Type B pancreatic cell (in vitro differentiated cells): ENCODE data around the gene OR4S1. TPM values are rescaled to one million over a fixed set of nuclear protein-coding genes. Genes with fewer than 3 reads are reported as not detected.
"Not testable (repeated sequence)": the region's sequence is repeated elsewhere in the genome, so short reads cannot be mapped to it uniquely, and the experiment has no call there.

Experiments used
- DNase-seq: peaks from one replicate; pipeline ENCODE4 v3.0.0; 2021; ENCODE audit warnings: mixed read lengths; ENCODE audit not compliant: unreplicated experiment; ENCODE audit errors: extremely low spot score
- H3K27ac Mint-ChIP-seq: 2 replicates; pipeline ENCODE4 v1.8.0; 2021; ENCODE audit warnings: mild to moderate bottlenecking, mixed read lengths
- H3K27me3 Mint-ChIP-seq: 2 replicates; pipeline ENCODE4 v1.8.0; 2021; ENCODE audit warnings: mixed read lengths
- H3K36me3 Mint-ChIP-seq: 2 replicates; pipeline ENCODE4 v1.8.0; 2021; ENCODE audit warnings: mixed read lengths
- H3K4me1 Mint-ChIP-seq: one replicate; pipeline ENCODE4 v1.8.0; 2021; ENCODE audit warnings: mixed read lengths; ENCODE audit not compliant: unreplicated experiment
- H3K4me3 Mint-ChIP-seq: 2 replicates; pipeline ENCODE4 v1.8.0; 2021; ENCODE audit warnings: mild to moderate bottlenecking, mixed read lengths
- H3K9me3 Mint-ChIP-seq: 2 replicates; pipeline ENCODE4 v1.8.0; 2021; ENCODE audit warnings: mixed read lengths
- total RNA-seq: library from RNA; stranded (reverse); gene quantifications from 2 replicates; pipeline ENCODE4 v1.2.1, GENCODE V29; 2021; ENCODE audit warnings: low replicate concordance
- TF ChIP-seq, protein P1 (sequence below): fragments of 200-600 bp; sonication (generic); conservative IDR thresholded peaks from 2 replicates; pipeline ENCODE4 v1.5.0; 2021; ENCODE audit warnings: antibody characterized with exemption, mild to moderate bottlenecking

The OR4S1 gene
- total RNA-seq, 1 donor from 2014 or later = not detected

GRCh38 chr11:48307760-48308386 is 1.9 kb downstream of the OR4S1 start:
- Mint-ChIP-seq H3K4me3 (no peak overlapping the region), H3K27ac (no peak overlapping the region), H3K36me3 (no peaks in the 10 kb centered on the region), H3K27me3 (no peaks in the 10 kb centered on the region), H3K4me1 (no peaks in the 10 kb centered on the region), H3K9me3 (peaks cover 4% of the 10 kb centered on the region)
- TF ChIP-seq, protein P1, sequence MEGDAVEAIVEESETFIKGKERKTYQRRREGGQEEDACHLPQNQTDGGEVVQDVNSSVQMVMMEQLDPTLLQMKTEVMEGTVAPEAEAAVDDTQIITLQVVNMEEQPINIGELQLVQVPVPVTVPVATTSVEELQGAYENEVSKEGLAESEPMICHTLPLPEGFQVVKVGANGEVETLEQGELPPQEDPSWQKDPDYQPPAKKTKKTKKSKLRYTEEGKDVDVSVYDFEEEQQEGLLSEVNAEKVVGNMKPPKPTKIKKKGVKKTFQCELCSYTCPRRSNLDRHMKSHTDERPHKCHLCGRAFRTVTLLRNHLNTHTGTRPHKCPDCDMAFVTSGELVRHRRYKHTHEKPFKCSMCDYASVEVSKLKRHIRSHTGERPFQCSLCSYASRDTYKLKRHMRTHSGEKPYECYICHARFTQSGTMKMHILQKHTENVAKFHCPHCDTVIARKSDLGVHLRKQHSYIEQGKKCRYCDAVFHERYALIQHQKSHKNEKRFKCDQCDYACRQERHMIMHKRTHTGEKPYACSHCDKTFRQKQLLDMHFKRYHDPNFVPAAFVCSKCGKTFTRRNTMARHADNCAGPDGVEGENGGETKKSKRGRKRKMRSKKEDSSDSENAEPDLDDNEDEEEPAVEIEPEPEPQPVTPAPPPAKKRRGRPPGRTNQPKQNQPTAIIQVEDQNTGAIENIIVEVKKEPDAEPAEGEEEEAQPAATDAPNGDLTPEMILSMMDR = peak; percentile 76
- no peak for DNase-seq

DNA sequence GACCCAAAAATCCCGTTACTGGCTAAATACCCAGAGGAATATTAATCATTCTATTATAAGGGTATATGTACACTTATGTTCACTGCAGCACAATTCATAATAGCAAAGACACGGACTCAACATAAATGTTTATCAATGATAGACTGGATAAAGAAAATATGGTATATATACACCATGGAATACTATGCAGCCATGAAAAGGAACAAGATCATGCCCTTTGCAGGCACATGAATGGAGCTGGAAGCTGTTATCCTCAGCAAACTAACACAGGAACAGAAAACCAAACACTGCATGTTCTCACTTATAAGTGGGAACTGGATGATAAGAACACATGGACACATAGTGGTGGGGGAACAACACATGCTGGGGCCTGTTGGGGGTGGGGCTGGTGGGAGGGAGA is 7.6 kb downstream of the OR4S1 start:
- not testable (repeated sequence) for DNase-seq, H3K27ac Mint-ChIP-seq, H3K27me3 Mint-ChIP-seq, H3K4me3 Mint-ChIP-seq, H3K36me3 Mint-ChIP-seq, H3K4me1 Mint-ChIP-seq
- H3K9me3 Mint-ChIP-seq = peaks cover 11% of the 10 kb centered on the region

GRCh38 chr11:48319813-48320212 is 13.8 kb downstream of the OR4S1 start:
- not testable (repeated sequence) for H3K27ac Mint-ChIP-seq, H3K9me3 Mint-ChIP-seq, DNase-seq, H3K27me3 Mint-ChIP-seq, H3K4me3 Mint-ChIP-seq, H3K36me3 Mint-ChIP-seq, H3K4me1 Mint-ChIP-seq

- H3K9me3 Mint-ChIP-seq = not testable (repeated sequence)
Measured at GRCh38 chr11:48324620-48325019, 18.6 kb downstream of the OR4S1 start, which contains the start of gene OR4C3. Gene OR4C3 (plus strand): TSS chr11:48324920. CDS start chr11:48325022, 102 bp downstream.

DNA sequence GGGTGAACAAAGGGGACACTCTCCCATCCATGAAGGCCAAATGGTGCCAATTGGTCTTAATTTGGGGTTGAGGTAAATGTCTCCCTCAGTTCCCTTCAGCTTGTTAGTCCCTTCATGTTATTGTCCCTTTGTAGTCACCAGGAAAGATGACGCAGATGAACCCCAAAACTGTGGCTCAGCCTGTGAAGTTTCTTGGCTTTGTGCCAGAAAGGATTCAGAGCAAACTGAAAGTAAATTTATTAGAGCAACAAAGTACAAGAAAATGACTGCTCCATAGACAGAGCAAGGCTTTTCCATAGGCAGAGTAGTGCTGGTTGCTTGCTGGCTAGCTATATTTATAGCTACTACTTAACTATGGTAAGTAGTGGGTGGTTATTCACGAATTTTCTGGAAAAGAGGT is 35.4 kb downstream of the OR4S1 start:
- Mint-ChIP-seq H3K36me3 (peaks cover 4% of the 10 kb centered on the region), H3K27me3 (no peaks in the 10 kb centered on the region), H3K9me3 (peaks cover 5% of the 10 kb centered on the region)

More at GRCh38 chr11:48324620-48325019, 18.6 kb downstream of the OR4S1 start, which contains the start of gene OR4C3:
- DNase-seq, H3K27me3 Mint-ChIP-seq, H3K27ac Mint-ChIP-seq, H3K4me3 Mint-ChIP-seq, H3K4me1 Mint-ChIP-seq, H3K36me3 Mint-ChIP-seq: not testable (repeated sequence)

GRCh38 chr11:48342505-48342904 is 36.5 kb downstream of the OR4S1 start:
- H3K27ac Mint-ChIP-seq, H3K4me3 Mint-ChIP-seq, H3K9me3 Mint-ChIP-seq, H3K27me3 Mint-ChIP-seq, H3K36me3 Mint-ChIP-seq, H3K4me1 Mint-ChIP-seq, DNase-seq: not testable (repeated sequence)

More for the DNA sequence above, 35.4 kb downstream of the OR4S1 start:
- Mint-ChIP-seq H3K4me1 (no peaks in the 10 kb centered on the region), H3K4me3 (no peak overlapping the region), H3K27ac (no peak overlapping the region)
- DNase-seq = no peak
- TF ChIP-seq, protein P1 = no peak

DNA sequence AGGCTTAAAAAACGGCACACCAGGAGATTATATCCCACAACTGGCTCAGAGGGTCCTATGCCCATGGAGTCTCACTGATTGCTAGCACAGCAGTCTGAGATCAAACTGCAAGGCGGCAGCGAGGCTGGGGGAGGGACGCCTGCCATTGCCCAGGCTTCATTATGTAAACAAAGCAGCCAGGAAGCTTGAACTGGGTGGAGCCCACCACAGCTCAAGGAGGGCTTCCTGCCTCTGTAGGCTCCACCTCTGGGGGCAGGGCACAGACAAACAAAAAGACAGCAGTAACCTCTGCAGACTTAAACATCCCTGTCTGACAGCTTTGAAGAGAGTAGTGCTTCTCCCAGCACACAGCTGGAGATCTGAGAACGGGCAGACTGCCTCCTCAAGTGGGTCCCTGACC is 40.3 kb downstream of the OR4S1 start:
- H3K36me3 Mint-ChIP-seq, H3K4me1 Mint-ChIP-seq, H3K9me3 Mint-ChIP-seq, H3K27me3 Mint-ChIP-seq, H3K4me3 Mint-ChIP-seq, H3K27ac Mint-ChIP-seq, DNase-seq: not testable (repeated sequence)

GRCh38 chr11:48354013-48354412 is 48.0 kb downstream of the OR4S1 start:
- no peak for DNase-seq
- TF ChIP-seq, protein P1 = no peak
- H3K36me3 Mint-ChIP-seq = no peaks in the 10 kb centered on the region
- no peak overlapping the region for H3K27ac Mint-ChIP-seq
- H3K9me3 Mint-ChIP-seq = peaks cover 8% of the 10 kb centered on the region
- H3K27me3 Mint-ChIP-seq = no peaks in the 10 kb centered on the region
- no peak overlapping the region for H3K4me3 Mint-ChIP-seq
- H3K4me1 Mint-ChIP-seq = no peaks in the 10 kb centered on the region
